ENCODE results near the gene ARHGAP26.

The ARHGAP26 gene

DNA sequence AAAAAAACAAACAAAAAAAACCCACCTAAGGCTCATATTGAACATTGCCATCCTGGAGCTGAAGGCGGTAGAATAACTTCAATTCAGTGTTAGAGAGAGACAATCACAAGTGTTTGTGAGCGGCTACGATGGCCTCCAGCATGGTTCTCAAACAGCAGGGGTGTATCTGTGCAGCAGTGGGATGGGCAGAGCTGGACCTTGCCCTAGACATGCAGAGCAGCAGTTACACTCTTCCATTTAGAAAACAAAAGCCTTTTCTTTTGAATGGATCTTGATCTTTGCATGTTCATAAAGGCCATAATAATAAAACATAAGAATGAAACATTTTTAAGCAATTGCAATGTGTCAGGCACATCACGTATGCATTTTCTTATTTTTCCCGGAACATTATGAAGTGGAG is 50.3 kb downstream of the ARHGAP26 start:
- TF ChIP-seq, protein P1, sequence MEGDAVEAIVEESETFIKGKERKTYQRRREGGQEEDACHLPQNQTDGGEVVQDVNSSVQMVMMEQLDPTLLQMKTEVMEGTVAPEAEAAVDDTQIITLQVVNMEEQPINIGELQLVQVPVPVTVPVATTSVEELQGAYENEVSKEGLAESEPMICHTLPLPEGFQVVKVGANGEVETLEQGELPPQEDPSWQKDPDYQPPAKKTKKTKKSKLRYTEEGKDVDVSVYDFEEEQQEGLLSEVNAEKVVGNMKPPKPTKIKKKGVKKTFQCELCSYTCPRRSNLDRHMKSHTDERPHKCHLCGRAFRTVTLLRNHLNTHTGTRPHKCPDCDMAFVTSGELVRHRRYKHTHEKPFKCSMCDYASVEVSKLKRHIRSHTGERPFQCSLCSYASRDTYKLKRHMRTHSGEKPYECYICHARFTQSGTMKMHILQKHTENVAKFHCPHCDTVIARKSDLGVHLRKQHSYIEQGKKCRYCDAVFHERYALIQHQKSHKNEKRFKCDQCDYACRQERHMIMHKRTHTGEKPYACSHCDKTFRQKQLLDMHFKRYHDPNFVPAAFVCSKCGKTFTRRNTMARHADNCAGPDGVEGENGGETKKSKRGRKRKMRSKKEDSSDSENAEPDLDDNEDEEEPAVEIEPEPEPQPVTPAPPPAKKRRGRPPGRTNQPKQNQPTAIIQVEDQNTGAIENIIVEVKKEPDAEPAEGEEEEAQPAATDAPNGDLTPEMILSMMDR (conservative IDR thresholded peaks at IDR 0.05; ENCODE audit: low read depth, low read length), result no peak
- no peaks in the 10 kb centered on the region for H3K79me2 ChIP-seq (ENCODE audit: insufficient read depth, low read depth)
- no peaks in the 10 kb centered on the region for H3K27me3 ChIP-seq (ENCODE audit: insufficient read depth, low read depth)
- no peaks in the 10 kb centered on the region for H3K4me1 ChIP-seq (ENCODE audit: low read depth, poor library complexity, severe bottlenecking)
- no peak overlapping the region for H3K27ac ChIP-seq
- no peak overlapping the region for H3K4me2 ChIP-seq
- H2AFZ ChIP-seq (ENCODE audit: low read depth), result no peak overlapping the region
- H3K36me3 ChIP-seq (ENCODE audit: insufficient read depth), result no peaks in the 10 kb centered on the region
- H3K9ac ChIP-seq, result no peak overlapping the region
- no peaks in the 10 kb centered on the region for H4K20me1 ChIP-seq (ENCODE audit: insufficient read depth)
- H3K4me3 ChIP-seq (IDR thresholded peaks at IDR 0.05; ENCODE audit: insufficient read depth, low read depth, low read length), result no peak overlapping the region

DNA sequence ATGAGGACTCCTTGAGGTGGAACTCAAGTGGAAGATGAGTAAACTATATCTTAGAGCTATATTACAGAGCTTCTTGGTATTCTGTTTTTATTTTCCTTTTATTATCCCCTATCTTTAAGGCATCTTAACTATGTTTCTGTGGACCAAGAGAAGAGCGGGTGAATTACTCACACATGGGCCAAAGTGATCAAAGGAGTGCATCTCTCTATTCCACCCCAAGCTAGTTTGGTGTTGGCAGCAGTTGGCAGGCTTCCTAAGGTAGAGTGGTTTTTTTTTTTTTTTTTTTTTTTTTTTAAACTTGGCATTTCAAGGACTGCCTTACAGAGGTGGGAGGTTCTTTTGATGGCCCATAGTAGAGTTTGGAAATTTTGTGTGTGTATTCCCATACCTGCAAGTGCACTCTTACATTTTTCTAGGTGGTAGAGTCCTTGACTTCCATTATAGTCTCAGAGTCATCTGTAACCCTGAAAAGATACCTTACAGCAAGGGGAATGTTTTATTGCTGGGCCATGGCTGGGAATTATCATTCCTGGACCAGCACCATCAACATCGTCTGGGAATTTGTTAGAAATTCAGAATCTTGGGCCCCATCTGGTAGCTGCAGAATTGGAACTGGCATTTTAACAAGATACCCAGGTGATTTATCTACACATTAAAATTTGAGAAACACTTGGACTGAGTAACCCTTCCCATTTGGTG is 51.0 kb downstream of the ARHGAP26 start:
- Histone ChIP-seq H2AFZ (ENCODE audit: low read depth) (no peak overlapping the region), H3K4me2 (no peak overlapping the region), H3K36me3 (ENCODE audit: insufficient read depth) (no peaks in the 10 kb centered on the region), H3K27me3 (ENCODE audit: insufficient read depth, low read depth) (no peaks in the 10 kb centered on the region), H3K4me3 (IDR thresholded peaks at IDR 0.05; ENCODE audit: insufficient read depth, low read depth, low read length) (no peak overlapping the region), H4K20me1 (ENCODE audit: insufficient read depth) (no peaks in the 10 kb centered on the region), H3K9ac (no peak overlapping the region), H3K27ac (no peak overlapping the region), H3K4me1 (ENCODE audit: low read depth, poor library complexity, severe bottlenecking) (no peaks in the 10 kb centered on the region), H3K79me2 (ENCODE audit: insufficient read depth, low read depth) (no peaks in the 10 kb centered on the region)
- TF ChIP-seq, protein P1 (conservative IDR thresholded peaks at IDR 0.05; ENCODE audit: low read depth, low read length), result no peak

DNA sequence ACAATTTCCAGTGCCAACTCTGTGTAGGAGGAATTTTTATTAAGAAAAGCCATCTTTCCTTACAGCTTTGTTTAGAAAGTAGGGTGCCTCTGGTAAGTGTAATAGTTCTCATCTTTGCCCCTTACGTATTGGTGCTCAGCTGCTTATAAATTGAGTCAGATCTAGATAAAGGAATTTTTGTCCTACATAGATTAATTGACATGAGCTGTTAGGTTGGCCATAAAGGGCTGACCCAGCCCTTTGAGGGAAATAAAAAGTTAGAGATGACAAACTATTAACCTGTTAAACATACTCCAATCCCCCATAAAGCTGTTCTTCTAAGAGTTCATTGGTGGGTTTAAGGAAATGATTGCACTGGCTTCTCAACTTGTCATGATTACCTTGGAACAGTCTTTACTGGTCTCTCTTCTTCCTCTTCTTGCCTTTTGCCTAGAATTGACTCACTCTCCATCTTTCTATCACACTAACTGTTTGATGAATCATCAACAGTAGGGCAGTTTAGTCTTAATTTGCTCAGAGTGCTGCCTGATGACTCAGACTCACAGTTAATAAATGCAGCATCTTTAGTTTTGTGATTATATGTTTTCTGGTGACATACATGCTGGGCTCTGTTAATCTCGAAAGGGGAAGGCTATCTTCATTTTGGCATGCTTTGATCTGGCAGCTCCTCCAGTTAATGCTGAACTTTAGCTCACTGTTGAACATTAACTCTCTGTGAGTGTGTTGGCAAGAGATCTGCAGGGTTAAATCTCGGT is 51.7 kb downstream of the ARHGAP26 start:
- H3K4me3 ChIP-seq (IDR thresholded peaks at IDR 0.05; ENCODE audit: insufficient read depth, low read depth, low read length), result no peak overlapping the region
- H2AFZ ChIP-seq (ENCODE audit: low read depth), result no peak overlapping the region
- no peaks in the 10 kb centered on the region for H3K27me3 ChIP-seq (ENCODE audit: insufficient read depth, low read depth)
- H3K79me2 ChIP-seq (ENCODE audit: insufficient read depth, low read depth), result no peaks in the 10 kb centered on the region
- no peak overlapping the region for H3K27ac ChIP-seq
- no peaks in the 10 kb centered on the region for H3K36me3 ChIP-seq (ENCODE audit: insufficient read depth)
- H3K4me2 ChIP-seq, result no peak overlapping the region
- TF ChIP-seq, protein P1 (conservative IDR thresholded peaks at IDR 0.05; ENCODE audit: low read depth, low read length), result no peak
- no peaks in the 10 kb centered on the region for H3K4me1 ChIP-seq (ENCODE audit: low read depth, poor library complexity, severe bottlenecking)
- H4K20me1 ChIP-seq (ENCODE audit: insufficient read depth), result no peaks in the 10 kb centered on the region
- H3K9ac ChIP-seq, result no peak overlapping the region

DNA sequence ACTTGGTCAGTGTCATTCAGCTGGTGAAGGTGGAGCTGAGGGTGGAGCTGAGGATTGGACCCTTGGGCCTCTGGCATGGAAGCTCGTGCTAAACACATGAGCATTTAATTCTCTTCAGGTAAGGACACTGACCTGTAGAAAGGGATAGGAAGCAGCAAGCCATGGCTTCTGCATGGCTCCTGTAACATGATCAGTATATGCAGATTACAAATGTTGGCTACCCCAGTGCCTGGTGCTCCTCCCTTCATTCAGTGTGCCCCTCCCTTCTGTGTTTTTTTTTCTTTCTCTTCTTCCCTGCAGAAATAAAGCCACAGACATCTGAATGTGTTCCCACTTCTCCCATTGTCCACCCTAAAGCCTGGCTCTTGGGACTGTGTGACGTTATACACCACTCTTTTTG is 52.9 kb downstream of the ARHGAP26 start:
- H3K79me2 ChIP-seq (ENCODE audit: insufficient read depth, low read depth), result no peaks in the 10 kb centered on the region
- no peak overlapping the region for H3K9ac ChIP-seq
- no peak overlapping the region for H2AFZ ChIP-seq (ENCODE audit: low read depth)
- H3K36me3 ChIP-seq (ENCODE audit: insufficient read depth), result no peaks in the 10 kb centered on the region
- no peak overlapping the region for H3K4me3 ChIP-seq (IDR thresholded peaks at IDR 0.05; ENCODE audit: insufficient read depth, low read depth, low read length)
- no peak overlapping the region for H3K4me2 ChIP-seq
- H4K20me1 ChIP-seq (ENCODE audit: insufficient read depth), result no peaks in the 10 kb centered on the region
- H3K27ac ChIP-seq, result no peak overlapping the region
- TF ChIP-seq, protein P1 (conservative IDR thresholded peaks at IDR 0.05; ENCODE audit: low read depth, low read length), result no peak
- no peaks in the 10 kb centered on the region for H3K4me1 ChIP-seq (ENCODE audit: low read depth, poor library complexity, severe bottlenecking)
- H3K27me3 ChIP-seq (ENCODE audit: insufficient read depth, low read depth), result no peaks in the 10 kb centered on the region
